Heart right ventricle (tissue), 16 donors: ENCODE data around the gene GUCY2D. TPM values are rescaled to one million over a fixed set of nuclear protein-coding genes. Genes with fewer than 3 reads are reported as not detected.

Experiments
- ATAC-seq, 8 donors: fragments of 200-7000 bp; cut with Tn5 transposase; one replicate each; pipeline ENCODE4 v1.9.1; 2020; ENCODE audit warnings: mild to moderate bottlenecking in 8 of 8, moderate library complexity in 8 of 8, moderate number of reproducible peaks in 1 of 8
- DNase-seq, 2 donors: peaks; one replicate each; pipeline ENCODE4 v3.0.0-alpha.2; 2020
- H3K27ac ChIP-seq, 10 donors: fragments of 200-600 bp; sonication (generic) in 2 of 10; one replicate each; pipeline versions ENCODE4 v1.5.0 to v1.8.0; 2020 to 2022; ENCODE audit warnings: mild to moderate bottlenecking in 3 of 10
- H3K27me3 ChIP-seq, 7 donors: fragments of 200-600 bp; one replicate each; pipeline ENCODE4 v1.8.0; 2021 to 2022; ENCODE audit warnings: mild to moderate bottlenecking in 2 of 7
- H3K36me3 ChIP-seq, 9 donors: fragments of 200-600 bp; sonication (generic) in 1 of 9; one replicate each; pipeline versions ENCODE4 v1.5.0 to v1.8.0; 2020 to 2022; ENCODE audit warnings: mild to moderate bottlenecking in 2 of 9
- H3K4me1 ChIP-seq, 9 donors: fragments of 200-600 bp; sonication (generic) in 1 of 9; one replicate each; pipeline versions ENCODE4 v1.5.0 to v1.8.0; 2020 to 2022; ENCODE audit warnings: mild to moderate bottlenecking in 4 of 9
- H3K4me3 ChIP-seq, 10 donors: fragments of 200-600 bp; sonication (generic) in 2 of 10; one replicate each; pipeline versions ENCODE4 v1.5.0 to v1.8.0; 2020 to 2022; ENCODE audit warnings: mild to moderate bottlenecking in 7 of 10, moderate library complexity in 2 of 10
- H3K9me3 ChIP-seq, 11 donors: fragments of 200-600 bp in 10 of 11; sonication (generic) in 2 of 11; one replicate each; pipeline versions ENCODE4 v1.5.0 to v1.8.0; 2013 to 2022; ENCODE audit warnings: mild to moderate bottlenecking in 2 of 11, control low read depth in 1 of 11, moderate library complexity in 1 of 11
- WGBS, 2 donors: extraction: QIAGEN DNeasy Blood & Tissue Kit; methylation state at CpG; one replicate each; pipeline ENCODE4 v1.1.7; 2013; ENCODE audit warnings: inconsistent platforms in 1 of 2; 5-methylcytosine and 5-hydroxymethylcytosine counted together
- intact Hi-C, 10 donors: fragments of 100-400 bp; cut with DNase I; formaldehyde crosslinking; loops; one replicate each; pipeline versions ENCODE4 v1.11.1 to v1.14.2; 2022
- polyA plus RNA-seq, 2 donors: library from polyadenylated mRNA; stranded (reverse); fragments of 200-250 nt; gene quantifications; one replicate each; pipeline ENCODE4 v1.2.3, GENCODE V29; 2013
- total RNA-seq, 10 donors: library from RNA; stranded (reverse); fragmentation: NEBNext Ultra II Directional in 3 of 10; extraction: Animal tissue kit (Norgen Biotek cat#: 25700) in 3 of 10; gene quantifications; one replicate each; pipeline versions ENCODE4 v1.2.1 to v1.2.4, GENCODE V29; 2021 to 2023
- TF ChIP-seq, protein P1 (sequence below), 9 donors: fragments of 200-600 bp; sonication (generic) in 2 of 9; IDR thresholded peaks; one replicate each; pipeline versions ENCODE4 v1.5.0 to v1.8.0; 2021 to 2022; ENCODE audit warnings: antibody characterized with exemption in 9 of 9, mild to moderate bottlenecking in 5 of 9, moderate library complexity in 1 of 9
- donor health status: Arrhythmogenic right ventricular cardiomyopathy.
- donor health status: ischemic (EF 13 %, LVEDD 7.1; RV severe dilation, severe dysfunction).
- donor health status: healthy with polysubstance abuse.
- donor health status: DM: no; HTN: yes; CAD: no.
- donor health status: DM: no; HTN: no; CAD: no.
- donor health status: ischemic (EF 25% LVEDD 6.9; RV normal size, moderate dysfunction).
- donor health status: ischemic (EF 25% LVEDD 5.7; RV mildly dilated, moderate dysfunction).
- donor health status: healthy.
- donor health status: DM: yes; HTN: yes; CAD: no.
- donor health status: Ischemic cardiomyopathy.
- donor health status: ischemic (EF 35%, LVEDD 5.7; RV mildly dilated, moderate dysfunction).
- donor health status: nonischemic (EF 11% LVEDD 7.7; RV severe dilation, severe dysfunction).
- donor health status: DM: yes; HTN: yes; CAD: no.
- donor health status: PGD.
- donor health status: ischemic (EF 29% LVEDD 5.4; RV normal size, mild dysfunction).
- donor health status: nonischemic (EF 23%, LVEDD 6.1; RV moderate dilation, normal function).

GUCY2D gene
- total and polyA plus RNA-seq, 12 donors = 0.06 to 0.69 (median 0.36) TPM; not detected in 6

- ATAC-seq (peak; percentile 20 to 70 (median 44)), DNase-seq (peak in 1 of 2 donors; percentile 23)
- peaks cover 0 to 36% (median 0%) of the 10 kb centered on the region in 9 donors for H3K4me1 ChIP-seq
- 47 to 54% methylated on average over 14 of the region's 14 CpGs for WGBS, 2 donors
- no peak overlapping the region for H3K4me3 ChIP-seq
- peaks cover 7 to 60% (median 43%) of the 10 kb centered on the region in 7 donors for H3K27me3 ChIP-seq
- intact Hi-C loops = loop anchor here in 8 of 10 donors (5.0 to 10.0 kb wide), 8 partner anchors 39 to 312 kb away; partner anchors contain the start of genes GUCY2D (in 1 of the 8) and KCNAB3 (in 1 of the 8)
- TF ChIP-seq, protein P1, sequence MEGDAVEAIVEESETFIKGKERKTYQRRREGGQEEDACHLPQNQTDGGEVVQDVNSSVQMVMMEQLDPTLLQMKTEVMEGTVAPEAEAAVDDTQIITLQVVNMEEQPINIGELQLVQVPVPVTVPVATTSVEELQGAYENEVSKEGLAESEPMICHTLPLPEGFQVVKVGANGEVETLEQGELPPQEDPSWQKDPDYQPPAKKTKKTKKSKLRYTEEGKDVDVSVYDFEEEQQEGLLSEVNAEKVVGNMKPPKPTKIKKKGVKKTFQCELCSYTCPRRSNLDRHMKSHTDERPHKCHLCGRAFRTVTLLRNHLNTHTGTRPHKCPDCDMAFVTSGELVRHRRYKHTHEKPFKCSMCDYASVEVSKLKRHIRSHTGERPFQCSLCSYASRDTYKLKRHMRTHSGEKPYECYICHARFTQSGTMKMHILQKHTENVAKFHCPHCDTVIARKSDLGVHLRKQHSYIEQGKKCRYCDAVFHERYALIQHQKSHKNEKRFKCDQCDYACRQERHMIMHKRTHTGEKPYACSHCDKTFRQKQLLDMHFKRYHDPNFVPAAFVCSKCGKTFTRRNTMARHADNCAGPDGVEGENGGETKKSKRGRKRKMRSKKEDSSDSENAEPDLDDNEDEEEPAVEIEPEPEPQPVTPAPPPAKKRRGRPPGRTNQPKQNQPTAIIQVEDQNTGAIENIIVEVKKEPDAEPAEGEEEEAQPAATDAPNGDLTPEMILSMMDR (IDR thresholded peaks at IDR 0.05) = no peak
- no peaks in the 10 kb centered on the region for H3K9me3 ChIP-seq
- H3K27ac ChIP-seq = peak overlapping the region in 1 of 10 donors; percentile 69
- no peaks in the 10 kb centered on the region for H3K36me3 ChIP-seq
These were observed 54.0 kb downstream of the GUCY2D start for GRCh38 chr17:8056232-8056975.

GRCh38 chr17:8056976-8057625 lies 54.7 kb downstream of the GUCY2D start:
- peaks cover 0 to 36% (median 0%) of the 10 kb centered on the region in 9 donors for H3K4me1 ChIP-seq
- H3K4me3 ChIP-seq = no peak overlapping the region
- peaks cover 7 to 63% (median 50%) of the 10 kb centered on the region in 7 donors for H3K27me3 ChIP-seq
- H3K9me3 ChIP-seq = no peaks in the 10 kb centered on the region
- intact Hi-C loops = loop anchor here in 8 of 10 donors (5.0 to 10.0 kb wide), 8 partner anchors 40 to 312 kb away; partner anchors contain the start of genes GUCY2D (in 1 of the 8) and KCNAB3 (in 1 of the 8)
- no peak for ATAC-seq
- DNase-seq = no peak
- WGBS, 2 donors = 70 to 71% methylated on average over 17 of the region's 17 CpGs
- H3K36me3 ChIP-seq = no peaks in the 10 kb centered on the region
- TF ChIP-seq, protein P1 (IDR thresholded peaks at IDR 0.05) = no peak
- peak overlapping the region in 1 of 10 donors; percentile 69 for H3K27ac ChIP-seq

DNA sequence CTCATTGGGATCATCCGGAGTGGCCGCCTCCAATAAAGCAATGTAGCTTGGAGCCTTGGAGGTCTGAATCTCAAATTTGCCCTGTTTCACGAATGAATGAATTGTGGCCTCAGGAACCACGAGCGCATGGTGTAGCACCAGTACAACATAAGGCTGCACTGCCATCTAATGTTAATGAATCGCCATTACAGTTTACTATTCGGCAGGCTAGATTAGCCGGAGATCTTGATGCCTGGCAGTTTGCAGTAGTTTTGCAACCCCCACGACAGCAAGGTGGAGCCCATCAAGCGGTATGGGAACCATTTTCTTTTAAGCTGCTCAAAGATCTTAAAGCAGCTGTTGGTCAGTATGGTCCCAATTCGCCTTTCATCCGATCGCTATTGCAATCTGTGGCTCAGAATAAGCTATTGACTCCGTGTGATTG lies 55.3 kb downstream of the GUCY2D start:
- no peak overlapping the region for H3K27ac ChIP-seq
- H3K4me3 ChIP-seq = no peak overlapping the region
- H3K27me3 ChIP-seq = peaks cover 7 to 69% (median 56%) of the 10 kb centered on the region in 7 donors
- no peaks in the 10 kb centered on the region for H3K36me3 ChIP-seq
- DNase-seq (no peak), ATAC-seq (peak; percentile 77 to 91 (median 84))
- TF ChIP-seq, protein P1 (IDR thresholded peaks at IDR 0.05) = peak; percentile 56 to 82 (median 76)
- peaks cover 0 to 40% (median 5%) of the 10 kb centered on the region in 9 donors for H3K4me1 ChIP-seq
- intact Hi-C loops = loop anchor here in 8 of 10 donors (5.0 to 10.0 kb wide), 8 partner anchors 40 to 313 kb away; partner anchors contain the start of genes GUCY2D (in 1 of the 8) and KCNAB3 (in 1 of the 8)
- no peaks in the 10 kb centered on the region for H3K9me3 ChIP-seq
- WGBS, 2 donors = 4 to 6% methylated on average over 14 of the region's 14 CpGs

- Histone ChIP-seq H3K27me3 (peaks cover 7 to 83% (median 70%) of the 10 kb centered on the region in 7 donors), H3K27ac (no peak overlapping the region), H3K36me3 (no peaks in the 10 kb centered on the region), H3K4me3 (no peak overlapping the region), H3K4me1 (peaks cover 0 to 45% (median 7%) of the 10 kb centered on the region in 9 donors), H3K9me3 (no peaks in the 10 kb centered on the region)
- TF ChIP-seq, protein P1 (IDR thresholded peaks at IDR 0.05) = no peak
- DNase-seq (no peak), ATAC-seq (no peak)
- intact Hi-C loops = loop anchor here in 8 of 10 donors (5.0 to 10.0 kb wide), 8 partner anchors 42 to 314 kb away; partner anchors contain the start of genes GUCY2D (in 1 of the 8) and KCNAB3 (in 1 of the 8)
- 31% methylated on average over 7 of the region's 7 CpGs for WGBS, 2 donors
These were observed 56.7 kb downstream of the GUCY2D start for GRCh38 chr17:8059131-8059530.
